ENCODE data around the gene CYP3A5.
"Not testable (repeated sequence)": the region's sequence is repeated elsewhere in the genome, so short reads cannot be mapped to it uniquely, and the experiment has no call there.

The CYP3A5 gene

GRCh38 chr7:99694201-99694911 lies 14.6 kb upstream of the CYP3A5 start:
- no peak for TF ChIP-seq CTCF (IDR thresholded peaks at IDR 0.05; ENCODE audit: control extremely low read depth, extremely low read depth, low read depth, missing control alignments)
- CTCF ChIA-PET, result interaction anchor here (1.4 kb wide), 1 partner anchor 14 kb away, joined by 5 read pairs; no protein-coding TSS in a partner anchor
- POLR2A ChIA-PET, result no interaction called here
- no peak for DNase-seq (ENCODE audit: extremely low spot score)

GRCh38 chr7:99693427-99694200 lies 13.8 kb upstream of the CYP3A5 start:
- ChIA-PET CTCF (no interaction called here), POLR2A (no interaction called here)
- DNase-seq (ENCODE audit: extremely low spot score), result no peak
- no peak for TF ChIP-seq CTCF (IDR thresholded peaks at IDR 0.05; ENCODE audit: control extremely low read depth, extremely low read depth, low read depth, missing control alignments)

GRCh38 chr7:99693100-99693426 lies 13.3 kb upstream of the CYP3A5 start:
- ChIA-PET CTCF (interaction anchor here (0.7 to 1.0 kb wide), 2 partner anchors 12 to 144 kb away, joined by 3 read pairs; no protein-coding TSS in a partner anchor), POLR2A (no interaction called here)
- DNase-seq (ENCODE audit: extremely low spot score), result no peak
- no peak for TF ChIP-seq CTCF (IDR thresholded peaks at IDR 0.05; ENCODE audit: control extremely low read depth, extremely low read depth, low read depth, missing control alignments)

- DNase-seq (ENCODE audit: extremely low spot score); POLR2A ChIA-PET: not testable (repeated sequence)
- CTCF ChIA-PET, result interaction anchor here (0.7 to 1.0 kb wide), 2 partner anchors 13 to 144 kb away, joined by 3 read pairs; no protein-coding TSS in a partner anchor
Observed at GRCh38 chr7:99692563-99692962, 12.8 kb upstream of the CYP3A5 start.

- DNase-seq (ENCODE audit: extremely low spot score); POLR2A ChIA-PET; CTCF ChIA-PET: not testable (repeated sequence)
Observed at GRCh38 chr7:99691658-99692057, 11.9 kb upstream of the CYP3A5 start.

GRCh38 chr7:99690918-99691317 lies 11.1 kb upstream of the CYP3A5 start:
- CTCF ChIA-PET; DNase-seq (ENCODE audit: extremely low spot score); POLR2A ChIA-PET: not testable (repeated sequence)

GRCh38 chr7:99685871-99686608 lies 6.2 kb upstream of the CYP3A5 start:
- DNase-seq (ENCODE audit: extremely low spot score); POLR2A ChIA-PET; CTCF ChIA-PET: not testable (repeated sequence)

GRCh38 chr7:99685129-99685758 lies 5.4 kb upstream of the CYP3A5 start:
- POLR2A ChIA-PET, result no interaction called here
- no peak for DNase-seq (ENCODE audit: extremely low spot score)
- TF ChIP-seq CTCF (IDR thresholded peaks at IDR 0.05; ENCODE audit: control extremely low read depth, extremely low read depth, low read depth, missing control alignments), result no peak

More at GRCh38 chr7:99685129-99685758, 5.4 kb upstream of the CYP3A5 start:
- CTCF ChIA-PET, result no interaction called here

Measured in GM10248 (cell line).